GM10266 (cell line): ENCODE measurements around the gene MED7.

Source experiments
- DNase-seq: peaks from one replicate; pipeline ENCODE4 v3.0.0; 2012; ENCODE audit errors: extremely low spot score
- CTCF ChIP-seq: IDR thresholded peaks from 2 replicates; pipeline ENCODE4 v1.5.1; 2012; ENCODE audit warnings: mild to moderate bottlenecking, low read depth; ENCODE audit not compliant: control insufficient read depth, insufficient read depth; ENCODE audit errors: missing control alignments

Gene MED7

GRCh38 chr5:157115502-157115901 lies 27.2 kb downstream of the MED7 start:
- no peak for TF ChIP-seq CTCF
- DNase-seq: no peak

- no peak for TF ChIP-seq CTCF
- no peak for DNase-seq
These were observed 27.7 kb downstream of the MED7 start for GRCh38 chr5:157115012-157115411.

- no peak for DNase-seq
- no peak for TF ChIP-seq CTCF
These were observed 29.7 kb downstream of the MED7 start for GRCh38 chr5:157113002-157113401.

DNA sequence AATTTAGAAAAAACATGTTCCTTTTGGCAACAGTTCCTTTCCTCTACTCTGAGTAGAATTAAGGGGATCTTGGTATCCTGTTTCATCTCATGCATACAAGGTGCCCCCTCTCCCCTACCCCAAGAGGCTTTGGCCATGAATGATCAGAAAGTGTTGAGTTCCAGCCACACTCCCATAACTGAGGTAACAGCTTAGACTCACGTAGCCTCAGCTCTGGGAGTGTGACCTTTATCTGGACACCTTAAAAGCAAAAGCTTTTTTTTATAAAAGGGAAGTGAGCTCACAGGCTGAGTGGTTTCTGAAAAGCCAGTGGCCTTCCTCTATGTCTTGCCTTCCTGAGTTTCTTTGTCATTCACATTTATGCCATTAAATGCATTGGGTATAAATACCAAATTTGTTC lies 32.9 kb downstream of the MED7 start:
- no peak for TF ChIP-seq CTCF
- peak; percentile 48 for DNase-seq

DNA sequence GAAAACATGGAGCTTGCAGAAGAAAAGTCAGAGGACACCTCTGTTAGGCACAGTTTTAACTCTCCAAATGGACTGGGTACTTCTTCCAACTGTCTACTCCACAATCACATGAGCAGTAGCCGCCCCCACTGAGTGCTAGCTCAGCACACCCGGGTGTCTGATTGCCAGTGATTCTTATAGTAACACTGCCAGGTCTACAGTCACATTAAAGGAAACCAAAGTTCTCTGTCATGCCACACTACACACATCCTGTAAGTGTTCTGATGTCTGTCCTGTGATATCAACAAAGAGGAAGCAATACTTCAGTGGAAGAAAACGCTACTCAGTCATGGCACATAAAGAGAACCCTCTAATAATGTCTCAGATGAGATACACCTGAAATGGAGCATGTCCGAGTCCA lies 33.7 kb downstream of the MED7 start, which contains the start of gene HAVCR2:
TSS of gene HAVCR2 (minus strand) at position 69 of the 400 bp plus-strand sequence. CDS start at position 8, 61 bp downstream.
- TF ChIP-seq CTCF: no peak
- DNase-seq: peak; percentile 38

GRCh38 chr5:157107508-157107907 lies 35.2 kb downstream of the MED7 start:
- no peak for TF ChIP-seq CTCF
- DNase-seq: no peak

DNA sequence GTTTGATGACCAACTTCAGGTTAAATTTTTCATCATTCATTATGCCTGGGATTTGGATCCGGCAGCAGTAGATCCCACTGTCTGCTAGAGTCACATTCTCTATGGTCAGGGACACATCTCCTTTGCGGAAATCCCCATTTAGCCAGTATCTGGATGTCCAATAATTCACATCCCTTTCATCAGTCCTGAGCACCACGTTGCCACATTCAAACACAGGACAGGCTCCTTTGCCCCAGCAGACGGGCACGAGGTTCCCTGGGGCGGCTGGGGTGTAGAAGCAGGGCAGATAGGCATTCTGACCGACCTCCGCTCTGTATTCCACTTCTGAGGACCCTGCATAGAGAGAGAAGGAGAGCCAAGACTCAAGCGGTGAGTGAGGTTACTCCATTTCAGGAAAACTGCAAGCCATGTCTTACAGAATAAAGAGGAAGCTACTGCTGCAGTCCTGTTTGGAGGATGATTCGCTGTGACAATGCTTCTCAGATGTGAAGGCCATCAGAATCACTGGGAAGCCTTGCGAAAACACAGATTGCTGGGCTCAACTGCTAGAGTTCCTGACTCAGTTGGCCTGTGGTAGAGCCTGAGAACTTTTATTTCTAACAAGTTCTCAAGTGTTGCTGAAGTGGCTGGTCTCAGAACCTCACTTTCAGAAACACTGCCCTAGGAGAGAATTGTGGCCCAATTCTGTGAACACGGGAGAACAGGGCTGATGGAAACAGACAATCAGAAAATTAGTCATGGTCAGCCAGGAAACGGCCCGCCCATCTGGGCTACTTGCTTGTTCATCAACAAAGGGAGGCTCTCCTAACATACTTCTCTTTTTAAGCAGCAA lies 35.8 kb downstream of the MED7 start:
- no peak for TF ChIP-seq CTCF
- DNase-seq: no peak
